Vagina (tissue), 2 donors: ENCODE measurements around the gene NPAS3. TPM values are rescaled to one million over a fixed set of nuclear protein-coding genes. Genes with fewer than 3 reads are reported as not detected.

Source experiments
- DNase-seq, 2 donors: peaks; one replicate each; pipeline ENCODE4 v3.0.0-alpha.2; 2017; ENCODE audit errors: extremely low spot score in 2 of 2
- H3K27ac ChIP-seq: fragments of 200-600 bp; sonication (generic); one replicate; pipeline ENCODE4 v1.5.1; 2019
- H3K27me3 ChIP-seq: fragments of 200-600 bp; sonication (generic); one replicate; pipeline ENCODE4 v1.5.1; 2019
- H3K36me3 ChIP-seq, 2 donors: fragments of 200-600 bp; sonication (generic); one replicate each; pipeline ENCODE4 v1.5.1; 2017 to 2019
- H3K4me1 ChIP-seq: fragments of 200-600 bp; sonication (generic); one replicate; pipeline ENCODE4 v1.5.1; 2019
- H3K4me3 ChIP-seq, 2 donors: fragments of 200-600 bp; sonication (generic); 1 replicate in 1 of 2; 2 replicates in 1 of 2; pipeline ENCODE4 v1.5.1; 2016 to 2019
- H3K9me3 ChIP-seq: fragments of 200-600 bp; sonication (generic); one replicate; pipeline ENCODE4 v1.5.1; 2019
- POLR2A ChIP-seq, 2 donors: fragments of 450-650 bp; IDR thresholded peaks; one replicate each; pipeline ENCODE4 v1.6.1; 2017; ENCODE audit warnings: antibody characterized with exemption in 2 of 2, mild to moderate bottlenecking in 2 of 2, moderate library complexity in 2 of 2
- POLR2AphosphoS5 ChIP-seq, 2 donors: sonication (generic); formaldehyde crosslinking; IDR thresholded peaks; one replicate each; pipeline ENCODE4 v1.9.0; 2017; ENCODE audit warnings: antibody characterized with exemption in 2 of 2, mild to moderate bottlenecking in 2 of 2, low read depth in 1 of 2; ENCODE audit not compliant: insufficient read depth in 1 of 2
- intact Hi-C: fragments of 100-400 bp; cut with DNase I; formaldehyde crosslinking; loops from one replicate; pipeline ENCODE4 v1.15.1; 2023
- total RNA-seq: library from RNA; depleted of rRNA; stranded (reverse); fragments of >200 nt; gene quantifications from one replicate; pipeline ENCODE4 v1.2.3, GENCODE V29; 2016
- TF ChIP-seq, protein P1 (sequence below), 3 experiments: fragments of 450-650 bp in 2 of 3; fragments of 200-600 bp in 1 of 3; sonication (generic) in 1 of 3; IDR thresholded peaks; one replicate each; pipeline ENCODE4 v1.5.1; 2017 to 2019; ENCODE audit warnings: antibody characterized with exemption in 3 of 3, mild to moderate bottlenecking in 2 of 3, moderate library complexity in 2 of 3

NPAS3 gene
- total RNA-seq, 1 donor from 2014 or later = 1.2 TPM

GRCh38 chr14:33343016-33343415 lies 404.3 kb downstream of the NPAS3 start:
- intact Hi-C loops = no loop called here
- TF ChIP-seq POLR2AphosphoS5 (IDR thresholded peaks at IDR 0.05; ENCODE audit: insufficient read depth in 1 of 2, low read depth in 1 of 2) (no peak), POLR2A (IDR thresholded peaks at IDR 0.05) (no peak)
- TF ChIP-seq, protein P1, sequence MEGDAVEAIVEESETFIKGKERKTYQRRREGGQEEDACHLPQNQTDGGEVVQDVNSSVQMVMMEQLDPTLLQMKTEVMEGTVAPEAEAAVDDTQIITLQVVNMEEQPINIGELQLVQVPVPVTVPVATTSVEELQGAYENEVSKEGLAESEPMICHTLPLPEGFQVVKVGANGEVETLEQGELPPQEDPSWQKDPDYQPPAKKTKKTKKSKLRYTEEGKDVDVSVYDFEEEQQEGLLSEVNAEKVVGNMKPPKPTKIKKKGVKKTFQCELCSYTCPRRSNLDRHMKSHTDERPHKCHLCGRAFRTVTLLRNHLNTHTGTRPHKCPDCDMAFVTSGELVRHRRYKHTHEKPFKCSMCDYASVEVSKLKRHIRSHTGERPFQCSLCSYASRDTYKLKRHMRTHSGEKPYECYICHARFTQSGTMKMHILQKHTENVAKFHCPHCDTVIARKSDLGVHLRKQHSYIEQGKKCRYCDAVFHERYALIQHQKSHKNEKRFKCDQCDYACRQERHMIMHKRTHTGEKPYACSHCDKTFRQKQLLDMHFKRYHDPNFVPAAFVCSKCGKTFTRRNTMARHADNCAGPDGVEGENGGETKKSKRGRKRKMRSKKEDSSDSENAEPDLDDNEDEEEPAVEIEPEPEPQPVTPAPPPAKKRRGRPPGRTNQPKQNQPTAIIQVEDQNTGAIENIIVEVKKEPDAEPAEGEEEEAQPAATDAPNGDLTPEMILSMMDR (IDR thresholded peaks at IDR 0.05) = no peak

DNA sequence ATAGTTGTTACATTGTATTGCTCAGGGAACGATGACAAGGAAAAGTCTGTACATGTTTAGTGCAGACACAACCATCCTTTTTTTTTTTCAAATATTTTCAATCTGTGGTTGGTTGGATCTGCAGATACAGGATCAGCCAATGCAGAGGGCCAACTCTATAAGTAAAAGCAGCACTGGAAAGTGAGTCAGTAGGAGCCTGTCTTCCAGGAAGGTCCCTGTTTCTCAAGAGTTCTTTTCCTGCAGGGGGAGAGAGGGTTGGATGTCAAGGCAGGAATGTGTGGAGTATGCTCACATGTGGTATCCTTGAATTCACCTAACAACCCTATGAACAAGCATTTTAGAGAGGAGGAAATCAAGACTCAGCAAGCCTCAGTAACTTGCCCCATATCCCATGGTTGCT lies 409.1 kb downstream of the NPAS3 start:
- Histone ChIP-seq H3K9me3 (no peaks in the 10 kb centered on the region), H3K4me3 (no peak overlapping the region), H3K27ac (no peak overlapping the region), H3K4me1 (no peaks in the 10 kb centered on the region), H3K36me3 (no peaks in the 10 kb centered on the region), H3K27me3 (no peaks in the 10 kb centered on the region)
- no peak for DNase-seq
- TF ChIP-seq POLR2AphosphoS5 (IDR thresholded peaks at IDR 0.05; ENCODE audit: insufficient read depth in 1 of 2, low read depth in 1 of 2) (no peak), POLR2A (IDR thresholded peaks at IDR 0.05) (no peak)
- TF ChIP-seq, protein P1 (IDR thresholded peaks at IDR 0.05) = no peak
- intact Hi-C loops = no loop called here

More at GRCh38 chr14:33343016-33343415, 404.3 kb downstream of the NPAS3 start:
- H3K27me3 ChIP-seq = no peaks in the 10 kb centered on the region
- no peaks in the 10 kb centered on the region for H3K9me3 ChIP-seq
- H3K4me1 ChIP-seq = no peaks in the 10 kb centered on the region
- no peak for DNase-seq
- H3K36me3 ChIP-seq = no peaks in the 10 kb centered on the region
- no peak overlapping the region for H3K27ac ChIP-seq
- H3K4me3 ChIP-seq = no peak overlapping the region

- H3K4me3 ChIP-seq = no peak overlapping the region
- intact Hi-C loops = no loop called here
- DNase-seq = no peak
- H3K36me3 ChIP-seq = no peaks in the 10 kb centered on the region
- no peaks in the 10 kb centered on the region for H3K27me3 ChIP-seq
- no peaks in the 10 kb centered on the region for H3K4me1 ChIP-seq
- no peak for TF ChIP-seq POLR2AphosphoS5 (IDR thresholded peaks at IDR 0.05; ENCODE audit: insufficient read depth in 1 of 2, low read depth in 1 of 2)
- no peak for TF ChIP-seq POLR2A (IDR thresholded peaks at IDR 0.05)
- TF ChIP-seq, protein P1 (IDR thresholded peaks at IDR 0.05) = no peak
- no peaks in the 10 kb centered on the region for H3K9me3 ChIP-seq
- no peak overlapping the region for H3K27ac ChIP-seq
Observed at GRCh38 chr14:33348510-33348909, 409.8 kb downstream of the NPAS3 start.

DNA sequence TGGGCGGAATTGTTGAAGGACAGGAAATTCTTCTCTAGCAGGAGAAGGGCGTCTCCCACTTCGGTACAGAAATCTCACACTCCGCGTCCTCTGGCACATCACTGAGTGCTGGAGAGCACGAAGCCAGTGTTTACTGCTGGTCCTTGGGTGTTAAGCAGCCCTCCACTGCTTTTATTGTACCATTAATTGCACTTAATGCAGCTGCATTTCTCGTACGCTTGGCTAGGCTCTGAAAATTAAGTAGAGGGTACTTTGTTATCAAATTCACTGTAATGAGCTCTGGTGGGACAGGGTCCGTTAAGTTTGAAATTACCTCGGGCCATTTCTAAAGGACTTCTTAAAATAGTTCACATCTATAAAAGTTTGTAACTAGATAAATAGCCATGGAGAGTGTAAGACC lies 411.2 kb downstream of the NPAS3 start:
- H3K27me3 ChIP-seq = no peaks in the 10 kb centered on the region
- H3K4me3 ChIP-seq = no peak overlapping the region
- intact Hi-C loops = no loop called here
- no peaks in the 10 kb centered on the region for H3K36me3 ChIP-seq
- H3K4me1 ChIP-seq = no peaks in the 10 kb centered on the region
- H3K9me3 ChIP-seq = no peaks in the 10 kb centered on the region
- TF ChIP-seq, protein P1 (IDR thresholded peaks at IDR 0.05) = no peak
- TF ChIP-seq POLR2AphosphoS5 (IDR thresholded peaks at IDR 0.05; ENCODE audit: insufficient read depth in 1 of 2, low read depth in 1 of 2) = no peak
- no peak for TF ChIP-seq POLR2A (IDR thresholded peaks at IDR 0.05)
- no peak overlapping the region for H3K27ac ChIP-seq
- DNase-seq = no peak

GRCh38 chr14:33350366-33350990 lies 411.8 kb downstream of the NPAS3 start:
- H3K4me1 ChIP-seq = no peaks in the 10 kb centered on the region
- no peaks in the 10 kb centered on the region for H3K27me3 ChIP-seq
- H3K27ac ChIP-seq = no peak overlapping the region
- intact Hi-C loops = no loop called here
- no peak for DNase-seq
- TF ChIP-seq, protein P1 (IDR thresholded peaks at IDR 0.05) = no peak
- TF ChIP-seq POLR2A (IDR thresholded peaks at IDR 0.05) (no peak), POLR2AphosphoS5 (IDR thresholded peaks at IDR 0.05; ENCODE audit: insufficient read depth in 1 of 2, low read depth in 1 of 2) (no peak)
- H3K9me3 ChIP-seq = no peaks in the 10 kb centered on the region
- no peak overlapping the region for H3K4me3 ChIP-seq
- H3K36me3 ChIP-seq = no peaks in the 10 kb centered on the region
